ENCODE results near the gene ACP4. TPM values are rescaled to one million over a fixed set of nuclear protein-coding genes. Genes with fewer than 3 reads are reported as not detected.

The ACP4 gene
- total RNA-seq, 1 donor from 2014 or later, result not detected

DNA sequence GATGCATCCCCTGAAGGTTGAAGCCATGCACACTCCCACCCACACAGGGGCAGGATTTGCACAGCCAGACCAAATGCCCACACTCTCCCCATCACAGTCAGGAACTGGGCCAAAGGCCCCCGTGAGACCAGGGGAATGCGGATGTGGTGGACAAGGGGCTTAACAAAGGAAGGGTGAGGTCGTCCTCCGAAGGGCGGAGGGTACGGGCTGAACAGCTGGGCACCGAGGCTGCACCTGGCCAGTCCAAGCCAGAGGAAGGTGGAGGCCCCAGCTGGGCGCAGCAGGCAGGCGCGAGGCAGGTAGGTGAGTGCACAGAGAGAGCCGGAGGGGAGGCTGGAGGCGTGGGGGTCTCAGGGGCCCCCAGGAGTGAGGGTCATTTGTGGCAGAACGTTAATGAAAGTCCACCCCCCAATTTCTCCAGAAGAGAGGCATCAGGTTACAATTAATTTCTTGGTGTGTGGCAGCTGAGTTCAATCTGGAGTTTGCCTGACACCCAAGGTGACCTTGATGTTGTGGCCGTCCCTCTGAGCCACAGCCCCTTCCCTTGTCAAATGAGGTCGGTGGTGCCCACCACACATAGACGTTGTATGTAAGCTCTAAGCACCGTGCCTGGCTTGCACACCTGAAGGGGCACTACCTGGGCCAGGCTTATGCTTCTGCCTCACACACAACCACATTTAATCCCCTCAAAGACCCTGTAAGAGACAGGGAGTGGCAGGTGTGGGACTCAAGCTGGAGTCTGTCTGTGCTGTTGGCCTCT is 40.2 kb downstream of the ACP4 start:
- no peak for DNase-seq (ENCODE audit: low read depth)

DNA sequence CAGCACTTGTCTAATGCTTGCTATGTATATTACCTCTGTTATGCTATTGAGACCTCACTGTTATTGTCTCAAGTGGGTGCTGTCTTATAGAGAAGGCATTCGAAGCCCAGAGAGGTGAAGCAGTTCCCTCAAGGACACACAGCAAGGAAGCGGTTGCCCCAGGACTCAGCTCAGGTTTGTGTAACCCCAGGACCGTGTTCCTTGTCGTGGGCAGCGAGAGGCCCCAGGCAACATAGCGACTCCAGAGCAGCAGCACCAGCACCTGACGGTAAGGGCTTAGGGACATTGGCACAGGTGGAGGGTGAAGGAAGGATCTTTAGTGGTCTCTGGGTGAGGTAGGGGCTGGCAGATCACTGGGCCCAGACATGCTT is 40.8 kb downstream of the ACP4 start:
- DNase-seq (ENCODE audit: low read depth), result no peak
- TF ChIP-seq, protein P1, sequence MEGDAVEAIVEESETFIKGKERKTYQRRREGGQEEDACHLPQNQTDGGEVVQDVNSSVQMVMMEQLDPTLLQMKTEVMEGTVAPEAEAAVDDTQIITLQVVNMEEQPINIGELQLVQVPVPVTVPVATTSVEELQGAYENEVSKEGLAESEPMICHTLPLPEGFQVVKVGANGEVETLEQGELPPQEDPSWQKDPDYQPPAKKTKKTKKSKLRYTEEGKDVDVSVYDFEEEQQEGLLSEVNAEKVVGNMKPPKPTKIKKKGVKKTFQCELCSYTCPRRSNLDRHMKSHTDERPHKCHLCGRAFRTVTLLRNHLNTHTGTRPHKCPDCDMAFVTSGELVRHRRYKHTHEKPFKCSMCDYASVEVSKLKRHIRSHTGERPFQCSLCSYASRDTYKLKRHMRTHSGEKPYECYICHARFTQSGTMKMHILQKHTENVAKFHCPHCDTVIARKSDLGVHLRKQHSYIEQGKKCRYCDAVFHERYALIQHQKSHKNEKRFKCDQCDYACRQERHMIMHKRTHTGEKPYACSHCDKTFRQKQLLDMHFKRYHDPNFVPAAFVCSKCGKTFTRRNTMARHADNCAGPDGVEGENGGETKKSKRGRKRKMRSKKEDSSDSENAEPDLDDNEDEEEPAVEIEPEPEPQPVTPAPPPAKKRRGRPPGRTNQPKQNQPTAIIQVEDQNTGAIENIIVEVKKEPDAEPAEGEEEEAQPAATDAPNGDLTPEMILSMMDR (conservative IDR thresholded peaks at IDR 0.05; ENCODE audit: low read depth, low read length), result no peak
- H3K4me3 ChIP-seq (ENCODE audit: low read depth, low read length), result no peak overlapping the region

More for the DNA sequence above, 40.2 kb downstream of the ACP4 start:
- TF ChIP-seq, protein P1 (conservative IDR thresholded peaks at IDR 0.05; ENCODE audit: low read depth, low read length), result no peak
- H3K4me3 ChIP-seq (ENCODE audit: low read depth, low read length), result no peak overlapping the region

DNA sequence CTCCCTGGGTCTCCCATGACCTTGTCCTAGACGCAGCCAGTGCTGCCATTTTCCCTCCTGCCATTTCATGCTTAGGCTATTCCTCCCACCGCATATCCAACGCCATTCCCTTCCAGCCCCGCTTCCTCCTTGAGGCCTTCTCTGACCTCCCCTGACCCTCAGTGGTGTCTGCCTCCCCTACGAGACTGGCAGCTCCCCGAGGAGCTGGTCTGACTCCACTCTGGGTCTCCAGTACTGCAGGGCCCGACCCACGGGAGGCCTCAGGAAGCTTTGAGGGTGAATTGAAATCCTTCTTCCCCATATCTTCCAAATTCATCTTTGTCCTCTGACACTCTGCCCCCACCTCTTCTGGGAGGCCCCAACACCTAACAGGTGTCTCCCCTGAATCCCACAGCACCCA is 42.5 kb downstream of the ACP4 start:
- H3K4me3 ChIP-seq (ENCODE audit: low read depth, low read length), result no peak overlapping the region
- no peak for DNase-seq (ENCODE audit: low read depth)
- TF ChIP-seq, protein P1 (conservative IDR thresholded peaks at IDR 0.05; ENCODE audit: low read depth, low read length), result no peak

DNA sequence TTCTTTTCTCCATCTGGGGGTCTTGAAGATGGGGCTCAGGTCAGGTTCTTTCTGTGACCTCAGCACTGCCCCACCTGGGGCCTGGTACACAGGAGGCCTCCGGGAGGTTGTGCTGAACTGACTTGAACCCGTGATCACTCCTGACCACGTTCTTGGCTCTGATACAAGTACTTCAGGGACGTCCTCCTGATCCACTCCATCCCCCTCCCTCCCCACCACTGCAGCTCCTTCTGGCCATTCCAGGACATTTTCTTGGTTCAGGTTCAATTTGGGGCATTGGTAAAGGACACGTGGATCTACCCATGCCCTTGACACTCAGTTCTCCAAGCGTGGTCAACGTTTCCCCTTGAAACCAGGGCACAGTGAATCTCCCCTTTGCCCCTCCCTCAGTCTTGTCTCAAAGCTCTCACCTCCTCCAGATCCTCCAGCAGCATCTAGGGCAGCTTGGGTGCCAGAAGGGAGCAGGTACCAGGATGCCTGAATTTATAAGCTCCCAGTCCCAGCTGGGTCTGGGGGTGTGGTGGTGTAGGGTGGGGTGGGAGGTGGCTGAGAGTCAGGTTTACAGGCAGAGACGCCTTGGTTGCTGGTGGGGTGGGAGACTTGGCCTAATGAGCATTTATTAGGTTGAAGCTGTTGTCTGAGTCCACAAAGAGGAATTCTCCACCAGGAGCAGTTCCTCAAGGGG is 43.0 kb downstream of the ACP4 start, which contains the start of gene KLK15:
Gene KLK15, minus strand, starts transcription at position 458 of the 685 bp plus-strand sequence. CDS start 2,082 bp downstream, outside the sequence.
- no peak for DNase-seq (ENCODE audit: low read depth)
- TF ChIP-seq, protein P1 (conservative IDR thresholded peaks at IDR 0.05; ENCODE audit: low read depth, low read length), result no peak
- no peak within 1 kb of the TSS for H3K4me3 ChIP-seq (ENCODE audit: low read depth, low read length)

DNA sequence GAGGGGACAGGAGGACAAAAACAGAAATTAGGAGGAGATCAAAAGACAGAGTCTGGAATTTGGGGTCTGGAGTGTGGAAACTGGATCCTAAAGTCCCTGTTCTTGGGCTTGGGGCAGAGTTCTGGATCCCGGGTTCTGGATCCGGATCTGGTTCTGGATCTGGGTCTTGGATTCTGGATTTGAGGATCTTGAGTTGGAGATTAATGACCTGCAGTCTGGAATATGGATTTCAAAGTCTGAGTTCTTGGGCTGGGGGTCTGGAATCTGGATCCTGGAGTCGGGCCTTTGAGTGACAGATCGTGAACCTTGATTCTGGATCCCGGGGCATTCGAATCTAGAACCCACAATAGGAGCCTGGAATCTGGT is 43.6 kb downstream of the ACP4 start:
- TF ChIP-seq, protein P1 (conservative IDR thresholded peaks at IDR 0.05; ENCODE audit: low read depth, low read length), result no peak
- DNase-seq (ENCODE audit: low read depth), result no peak

DNA sequence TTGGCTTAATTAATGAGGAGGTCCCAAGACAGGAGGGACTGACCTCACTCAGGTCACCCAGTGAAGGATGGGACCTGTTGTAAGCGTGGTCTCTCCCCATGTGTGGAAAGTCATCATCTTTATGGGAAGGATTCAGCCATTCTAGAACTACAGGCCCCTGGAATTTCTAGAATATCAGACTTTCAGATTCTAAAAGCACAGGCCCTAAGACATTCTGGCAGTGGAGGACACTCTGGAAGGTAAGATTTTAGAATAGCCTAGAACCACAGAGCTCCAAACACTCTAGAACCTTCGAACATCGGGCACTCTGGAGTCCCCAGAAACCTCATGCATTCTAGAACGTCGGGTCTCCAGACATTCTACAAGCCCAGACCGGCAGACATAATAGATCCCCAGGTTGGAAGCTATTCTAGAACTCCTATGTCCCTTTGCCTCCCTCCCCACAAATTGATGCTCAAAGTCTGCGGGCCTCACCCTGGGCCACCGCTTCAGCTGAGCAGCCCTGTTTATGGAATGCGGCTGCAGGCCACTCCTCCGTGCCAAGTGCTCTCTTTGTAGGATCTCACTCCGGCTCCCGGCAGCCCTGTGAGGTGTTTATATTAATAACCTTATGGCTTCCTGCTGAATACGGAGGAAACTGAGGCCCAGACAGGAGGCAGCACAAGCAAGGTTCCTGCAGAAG is 45.0 kb downstream of the ACP4 start:
- peak overlapping the region; percentile 68 for H3K4me3 ChIP-seq (ENCODE audit: low read depth, low read length)
- no peak for DNase-seq (ENCODE audit: low read depth)
- TF ChIP-seq, protein P1 (conservative IDR thresholded peaks at IDR 0.05; ENCODE audit: low read depth, low read length), result no peak

More for the DNA sequence above, 43.6 kb downstream of the ACP4 start:
- no peak overlapping the region for H3K4me3 ChIP-seq (ENCODE audit: low read depth, low read length)

Measured in epithelial cell of proximal tubule (primary cell).